KMS-11 (cell line): Measurements from ENCODE around the gene SFTPD.

Source experiments
- H2AFZ ChIP-seq: fragments of 200-600 bp; sonication (generic); 2 replicates; pipeline ENCODE4 v1.6.1; 2016; ENCODE audit warnings: antibody characterized with exemption, mixed run types, low read depth
- H3K27ac ChIP-seq: fragments of 200-600 bp; sonication (generic); 2 replicates; pipeline ENCODE4 v1.6.1; 2016; ENCODE audit warnings: mild to moderate bottlenecking, mixed run types
- H3K27me3 ChIP-seq: fragments of 200-600 bp; sonication (generic); 2 replicates; pipeline ENCODE4 v1.6.1; 2017; ENCODE audit warnings: mild to moderate bottlenecking, low read depth, mixed run types, moderate library complexity; ENCODE audit not compliant: insufficient read depth
- H3K36me3 ChIP-seq: fragments of 200-600 bp; sonication (generic); 2 replicates; pipeline ENCODE4 v1.6.1; 2017; ENCODE audit warnings: mild to moderate bottlenecking, mixed run types; ENCODE audit not compliant: insufficient read depth
- H3K4me1 ChIP-seq: fragments of 200-600 bp; sonication (generic); 2 replicates; pipeline ENCODE4 v1.6.1; 2016; ENCODE audit warnings: mild to moderate bottlenecking, low read depth, mixed run types; ENCODE audit not compliant: poor library complexity, severe bottlenecking
- H3K4me2 ChIP-seq: fragments of 200-600 bp; sonication (generic); 2 replicates; pipeline ENCODE4 v1.7.0; 2016; ENCODE audit warnings: mild to moderate bottlenecking, mixed run types
- H3K4me3 ChIP-seq: fragments of 200-600 bp; sonication (generic); IDR thresholded peaks from 2 replicates; pipeline ENCODE4 v1.6.1; 2017; ENCODE audit warnings: low read depth, low read length, mixed read lengths; ENCODE audit not compliant: insufficient read depth
- H3K79me2 ChIP-seq: fragments of 200-600 bp; sonication (generic); 2 replicates; pipeline ENCODE4 v1.6.1; 2016; ENCODE audit warnings: low read depth, mixed run types; ENCODE audit not compliant: insufficient read depth
- H3K9ac ChIP-seq: fragments of 200-600 bp; sonication (generic); 2 replicates; pipeline ENCODE4 v1.6.1; 2016; ENCODE audit warnings: mild to moderate bottlenecking, mixed run types
- H4K20me1 ChIP-seq: fragments of 200-600 bp; sonication (generic); 2 replicates; pipeline ENCODE4 v1.6.1; 2016; ENCODE audit warnings: mild to moderate bottlenecking, mixed run types; ENCODE audit not compliant: insufficient read depth
- CTCF ChIP-seq: fragments of 200-600 bp; sonication (generic); conservative IDR thresholded peaks from 2 replicates; pipeline ENCODE4 v1.6.1; 2017; ENCODE audit warnings: low read depth, mild to moderate bottlenecking, antibody characterized with exemption, low read length, moderate library complexity, mixed read lengths

SFTPD gene

GRCh38 chr10:79930267-79930666 lies 18.6 kb downstream of the SFTPD start:
- no peak for TF ChIP-seq CTCF
- no peaks in the 10 kb centered on the region for H4K20me1 ChIP-seq
- no peak overlapping the region for H2AFZ ChIP-seq

GRCh38 chr10:79929409-79929904 lies 19.4 kb downstream of the SFTPD start:
- H3K79me2 ChIP-seq: no peaks in the 10 kb centered on the region

More at GRCh38 chr10:79930267-79930666, 18.6 kb downstream of the SFTPD start:
- Histone ChIP-seq H3K9ac (no peak overlapping the region), H3K4me2 (no peak overlapping the region), H3K27ac (no peak overlapping the region), H3K79me2 (no peaks in the 10 kb centered on the region), H3K27me3 (no peaks in the 10 kb centered on the region), H3K36me3 (no peaks in the 10 kb centered on the region), H3K4me3 (no peak overlapping the region), H3K4me1 (peaks cover 5% of the 10 kb centered on the region)

GRCh38 chr10:79928028-79928583 lies 20.8 kb downstream of the SFTPD start:
- no peaks in the 10 kb centered on the region for H3K36me3 ChIP-seq
- no peak overlapping the region for H3K4me3 ChIP-seq
- peaks cover 5% of the 10 kb centered on the region for H3K4me1 ChIP-seq
- H4K20me1 ChIP-seq: no peaks in the 10 kb centered on the region
- no peaks in the 10 kb centered on the region for H3K79me2 ChIP-seq
- H3K4me2 ChIP-seq: no peak overlapping the region
- no peak overlapping the region for H3K9ac ChIP-seq
- no peak overlapping the region for H3K27ac ChIP-seq
- no peaks in the 10 kb centered on the region for H3K27me3 ChIP-seq
- TF ChIP-seq CTCF: no peak
- H2AFZ ChIP-seq: no peak overlapping the region

More at GRCh38 chr10:79929409-79929904, 19.4 kb downstream of the SFTPD start:
- Histone ChIP-seq H3K36me3 (no peaks in the 10 kb centered on the region), H3K27ac (no peak overlapping the region), H3K9ac (no peak overlapping the region), H3K4me3 (no peak overlapping the region), H3K4me2 (peak overlapping the region; percentile 2; the same call in 1 of the 2 replicates), H2AFZ (0 out of 2 replicates have a peak overlapping the region, but pooled peaks have one; percentile 8), H3K27me3 (no peaks in the 10 kb centered on the region), H3K4me1 (peaks cover 5% of the 10 kb centered on the region), H4K20me1 (no peaks in the 10 kb centered on the region)
- peak; percentile 94 for TF ChIP-seq CTCF

GRCh38 chr10:79927111-79927828 lies 21.6 kb downstream of the SFTPD start:
- no peak overlapping the region for H3K4me2 ChIP-seq
- no peak overlapping the region for H3K9ac ChIP-seq
- no peak overlapping the region for H3K4me3 ChIP-seq
- TF ChIP-seq CTCF: no peak
- H3K79me2 ChIP-seq: no peaks in the 10 kb centered on the region
- no peak overlapping the region for H3K27ac ChIP-seq
- H2AFZ ChIP-seq: no peak overlapping the region
- H3K4me1 ChIP-seq: peaks cover 5% of the 10 kb centered on the region
- H3K27me3 ChIP-seq: no peaks in the 10 kb centered on the region
- H3K36me3 ChIP-seq: no peaks in the 10 kb centered on the region
- H4K20me1 ChIP-seq: no peaks in the 10 kb centered on the region
